Natural killer cell (primary cell): Measurements from ENCODE around the gene BRF1. TPM values are rescaled to one million over a fixed set of nuclear protein-coding genes. Genes with fewer than 3 reads are reported as not detected.

Source experiments
- ATAC-seq, 3 donors: fragments of 150-1000 bp in 2 of 3; fragments of 200-7000 bp in 1 of 3; cut with Tn5 transposase; 1 replicate in 1 of 3; 2 replicates in 2 of 3; pipeline ENCODE4 v1.10.0; 2021; ENCODE audit warnings: mild to moderate bottlenecking in 2 of 3, moderate library complexity in 2 of 3
- DNase-seq, 2 donors: peaks; one replicate each; pipeline versions ENCODE4 v3.0.0 to v3.0.0-alpha.2; 2013 to 2021; ENCODE audit warnings: mixed read lengths in 1 of 2
- H3K27ac ChIP-seq: one replicate; pipeline ENCODE4 v1.5.1; 2013; ENCODE audit warnings: mild to moderate bottlenecking, low read length
- H3K27me3 ChIP-seq: one replicate; pipeline ENCODE4 v1.6.1; 2013; ENCODE audit warnings: low read length; ENCODE audit not compliant: control insufficient read depth, insufficient read depth
- H3K36me3 ChIP-seq: one replicate; pipeline ENCODE4 v1.6.1; 2013; ENCODE audit warnings: low read length; ENCODE audit not compliant: control insufficient read depth, insufficient read depth
- H3K4me1 ChIP-seq: one replicate; pipeline ENCODE4 v1.6.1; 2013; ENCODE audit warnings: low read length; ENCODE audit not compliant: control insufficient read depth, insufficient read depth
- H3K4me3 ChIP-seq: one replicate; pipeline ENCODE4 v1.5.1; 2013; ENCODE audit warnings: low read length
- H3K9me3 ChIP-seq: one replicate; pipeline ENCODE4 v1.6.1; 2013; ENCODE audit warnings: low read length; ENCODE audit not compliant: control insufficient read depth, insufficient read depth
- H3K27ac Mint-ChIP-seq, 2 donors: one replicate each; pipeline ENCODE4 v1.8.0; 2022; ENCODE audit warnings: mild to moderate bottlenecking in 2 of 2, mixed read lengths in 2 of 2, moderate library complexity in 1 of 2
- H3K27me3 Mint-ChIP-seq, 2 donors: one replicate each; pipeline ENCODE4 v1.8.0; 2022; ENCODE audit warnings: low read depth in 2 of 2, mixed read lengths in 2 of 2
- H3K36me3 Mint-ChIP-seq: one replicate; pipeline ENCODE4 v1.8.0; 2022; ENCODE audit warnings: mixed read lengths
- H3K4me1 Mint-ChIP-seq, 2 donors: one replicate each; pipeline ENCODE4 v1.8.0; 2022; ENCODE audit warnings: mixed read lengths in 2 of 2
- H3K4me3 Mint-ChIP-seq: one replicate; pipeline ENCODE4 v1.8.0; 2022; ENCODE audit warnings: mild to moderate bottlenecking, moderate library complexity, mixed read lengths
- H3K9me3 Mint-ChIP-seq, 2 donors: one replicate each; pipeline ENCODE4 v1.8.0; 2022; ENCODE audit warnings: mixed read lengths in 2 of 2
- CTCF ChIP-seq: fragments of 200-600 bp; IDR thresholded peaks from one replicate; pipeline ENCODE4 v1.8.0; 2022; ENCODE audit warnings: antibody characterized with exemption
- WGBS: methylation state at CpG from one replicate; pipeline ENCODE4 v1.1.7; 2013; ENCODE audit warnings: missing lambda C conversion rate; ENCODE audit not compliant: insufficient coverage; 5-methylcytosine and 5-hydroxymethylcytosine counted together
- intact Hi-C: fragments of 100-400 bp; cut with micrococcal nuclease; formaldehyde crosslinking; loops from one replicate; pipeline ENCODE4 v1.14.2; 2022
- total RNA-seq, 4 donors: library from RNA; stranded (reverse); fragments of 120-200 nt in 1 of 4; gene quantifications; one replicate each; pipeline versions ENCODE4 v1.2.3 to v1.2.4, GENCODE V29; 2013 to 2022

Gene BRF1
- total RNA-seq, 3 donors from 2014 or later (not counting 1 experiment from before 2014, with no cell fraction given), result 82.4 to 92.7 (median 87.4) TPM

GRCh38 chr14:105180592-105181548, 119.9 kb downstream of the BRF1 start, which contains the start of gene NUDT14:
NUDT14 (minus strand) TSS chr14:105181312; CDS start chr14:105181209, 103 bp downstream.
- H3K27me3 Mint-ChIP-seq, result no peaks in the 10 kb centered on the region
- Histone ChIP-seq H3K4me3 (peak within 1 kb of the TSS; percentile 44), H3K27ac (no peak within 1 kb of the TSS), H3K36me3 (no peaks in the 10 kb centered on the region), H3K9me3 (no peaks in the 10 kb centered on the region), H3K4me1 (peaks cover 38% of the 10 kb centered on the region), H3K27me3 (no peaks in the 10 kb centered on the region)
- under 1% methylated on average over 106 of the region's 106 CpGs for whole genome bisulfite sequencing
- DNase-seq, result peak; percentile 74 to 86
- intact Hi-C loops, result no loop called here
- H3K27ac Mint-ChIP-seq, result peak within 1 kb of the TSS in 1 of 2 donors; percentile 36
- H3K4me3 Mint-ChIP-seq, result peak within 1 kb of the TSS; percentile 78
- no peaks in the 10 kb centered on the region for H3K9me3 Mint-ChIP-seq
- ATAC-seq, result peak; percentile 86 to 94 (median 90)
- H3K4me1 Mint-ChIP-seq, result peaks cover 5 to 10% of the 10 kb centered on the region in 2 donors
- TF ChIP-seq CTCF, result no peak
- H3K36me3 Mint-ChIP-seq, result no peaks in the 10 kb centered on the region

GRCh38 chr14:105179191-105179590, 121.6 kb downstream of the BRF1 start:
- no peak for TF ChIP-seq CTCF
- Histone ChIP-seq H3K27me3 (no peaks in the 10 kb centered on the region), H3K27ac (no peak overlapping the region), H3K9me3 (no peaks in the 10 kb centered on the region), H3K36me3 (no peaks in the 10 kb centered on the region), H3K4me1 (peaks cover 55% of the 10 kb centered on the region), H3K4me3 (no peak overlapping the region)
- H3K9me3 Mint-ChIP-seq, result no peaks in the 10 kb centered on the region
- 95% methylated on average over 13 of the region's 13 CpGs for WGBS
- no peak for ATAC-seq
- peak overlapping the region; percentile 78 for H3K4me3 Mint-ChIP-seq
- intact Hi-C loops, result no loop called here
- H3K4me1 Mint-ChIP-seq, result peaks cover 5 to 21% of the 10 kb centered on the region in 2 donors
- H3K27ac Mint-ChIP-seq, result no peak overlapping the region
- H3K27me3 Mint-ChIP-seq, result no peaks in the 10 kb centered on the region
- DNase-seq, result no peak
- H3K36me3 Mint-ChIP-seq, result no peaks in the 10 kb centered on the region

- no peak for DNase-seq
- intact Hi-C loops, result no loop called here
- peaks cover 5 to 25% of the 10 kb centered on the region in 2 donors for H3K4me1 Mint-ChIP-seq
- Histone ChIP-seq H3K4me1 (peaks cover 58% of the 10 kb centered on the region), H3K36me3 (no peaks in the 10 kb centered on the region), H3K27me3 (no peaks in the 10 kb centered on the region), H3K27ac (no peak overlapping the region), H3K9me3 (no peaks in the 10 kb centered on the region), H3K4me3 (no peak overlapping the region)
- ATAC-seq, result no peak
- 91% methylated on average over 11 of the region's 11 CpGs for WGBS
- H3K27me3 Mint-ChIP-seq, result no peaks in the 10 kb centered on the region
- no peak overlapping the region for H3K27ac Mint-ChIP-seq
- no peaks in the 10 kb centered on the region for H3K9me3 Mint-ChIP-seq
- H3K36me3 Mint-ChIP-seq, result no peaks in the 10 kb centered on the region
- H3K4me3 Mint-ChIP-seq, result peak overlapping the region; percentile 32
- no peak for TF ChIP-seq CTCF
These were observed 122.0 kb downstream of the BRF1 start for GRCh38 chr14:105178868-105179140.
